ENCODE results near the gene PTPMT1.

DNA sequence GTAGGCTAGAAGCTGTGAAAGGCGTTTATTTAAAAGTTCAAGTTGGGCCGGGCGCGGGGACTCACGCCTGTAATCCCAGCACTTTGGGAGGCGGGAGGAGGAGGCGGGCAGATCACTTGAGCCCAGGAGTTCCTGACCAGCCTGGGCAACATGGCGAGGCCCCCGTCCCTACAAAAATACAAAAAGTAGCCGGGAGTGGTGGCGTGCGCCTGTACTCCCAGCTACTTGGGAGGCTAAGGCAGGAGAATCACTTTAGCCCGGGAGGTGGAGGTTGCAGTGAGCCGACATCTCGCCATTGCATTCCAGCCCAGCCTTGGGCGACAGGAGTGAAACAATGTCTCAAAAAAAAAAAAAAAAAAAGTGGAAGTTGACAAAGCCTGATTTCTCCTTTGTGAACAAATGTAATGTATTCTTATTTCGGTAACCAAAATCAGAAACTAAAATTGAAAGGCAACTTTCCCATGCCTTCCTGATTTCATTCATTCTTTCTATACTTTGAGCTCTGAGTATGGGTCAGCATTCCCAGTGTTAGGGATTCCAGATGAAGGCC, 825 bp downstream of the PTPMT1 start:
- TF ChIP-seq, protein P1, sequence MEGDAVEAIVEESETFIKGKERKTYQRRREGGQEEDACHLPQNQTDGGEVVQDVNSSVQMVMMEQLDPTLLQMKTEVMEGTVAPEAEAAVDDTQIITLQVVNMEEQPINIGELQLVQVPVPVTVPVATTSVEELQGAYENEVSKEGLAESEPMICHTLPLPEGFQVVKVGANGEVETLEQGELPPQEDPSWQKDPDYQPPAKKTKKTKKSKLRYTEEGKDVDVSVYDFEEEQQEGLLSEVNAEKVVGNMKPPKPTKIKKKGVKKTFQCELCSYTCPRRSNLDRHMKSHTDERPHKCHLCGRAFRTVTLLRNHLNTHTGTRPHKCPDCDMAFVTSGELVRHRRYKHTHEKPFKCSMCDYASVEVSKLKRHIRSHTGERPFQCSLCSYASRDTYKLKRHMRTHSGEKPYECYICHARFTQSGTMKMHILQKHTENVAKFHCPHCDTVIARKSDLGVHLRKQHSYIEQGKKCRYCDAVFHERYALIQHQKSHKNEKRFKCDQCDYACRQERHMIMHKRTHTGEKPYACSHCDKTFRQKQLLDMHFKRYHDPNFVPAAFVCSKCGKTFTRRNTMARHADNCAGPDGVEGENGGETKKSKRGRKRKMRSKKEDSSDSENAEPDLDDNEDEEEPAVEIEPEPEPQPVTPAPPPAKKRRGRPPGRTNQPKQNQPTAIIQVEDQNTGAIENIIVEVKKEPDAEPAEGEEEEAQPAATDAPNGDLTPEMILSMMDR (IDR thresholded peaks at IDR 0.05), result no peak
- no peak for TF ChIP-seq POLR2A (IDR thresholded peaks at IDR 0.05)
